GM12878 (cell line): Measurements from ENCODE around the gene CCDC141. TPM values are rescaled to one million over a fixed set of nuclear protein-coding genes. Genes with fewer than 3 reads are reported as not detected.

Experiments used
- ATAC-seq: fragments of 200-7000 bp; cut with Tn5 transposase; 3 replicates; pipeline ENCODE4 v1.9.1; 2020; ENCODE audit warnings: mild to moderate bottlenecking, moderate library complexity
- BruUV-seq: library from RNA; stranded (reverse); fragments of 400-500 nt; replicated peaks from 2 replicates; lab custom pipeline; 2021; lab: Mats Ljungman, UMichigan
- CTCF ChIA-PET: fragments of 300-600 bp; sonication (Branson Sonifier 250); formaldehyde crosslinking; extraction: SDS; loops from one replicate; lab custom pipeline; 2021; ENCODE audit warnings: inconsistent platforms; lab: Yijun Ruan, JAX
- POLR2A ChIA-PET: fragments of 350-600 bp; formaldehyde crosslinking; extraction: SDS; loops from one replicate; lab custom pipeline; 2021; ENCODE audit warnings: inconsistent platforms; lab: Charles Lee
- RAD21 ChIA-PET: fragments of 300-600 bp; sonication (Branson Sonifier 250); formaldehyde crosslinking; loops from one replicate; lab custom pipeline; 2023; ENCODE audit warnings: antibody characterized with exemption; ENCODE audit not compliant: unreplicated experiment; lab: Charles Lee
- SMC1A ChIA-PET: fragments of 300-600 bp; sonication (Branson Sonifier 250); formaldehyde crosslinking; loops from one replicate; lab custom pipeline; 2023; ENCODE audit not compliant: unreplicated experiment, uncharacterized antibody; lab: Charles Lee
- DNase-seq: peaks from one replicate; pipeline ENCODE4 v3.0.0-alpha.2; 2011; ENCODE audit warnings: low read depth, low spot score
- FAIRE-seq: peaks from 3 replicates; lab custom pipeline; 2011; peaks lifted over from hg19 to GRCh38; lab: Jason Lieb, UNC
- H2AFZ ChIP-seq: 2 replicates; pipeline ENCODE4 v1.6.0; 2011; ENCODE audit warnings: low read depth, low read length, control low read depth; ENCODE audit not compliant: control insufficient read depth
- H3K27ac ChIP-seq: 2 replicates; pipeline ENCODE4 v1.5.1; 2011; ENCODE audit warnings: control low read depth; ENCODE audit not compliant: control insufficient read depth, insufficient read depth
- H3K27me3 ChIP-seq, 2 experiments: replicated peaks in 1 of 2; 2 replicates each; pipeline versions ENCODE4 v1.6.0 to v1.6.1; 2011; ENCODE audit warnings: low read length in 1 of 2; ENCODE audit not compliant: control insufficient read depth in 2 of 2, insufficient read depth in 2 of 2
- H3K36me3 ChIP-seq, 2 experiments: 2 replicates each; pipeline ENCODE4 v1.5.1; 2011; ENCODE audit warnings: low read length in 1 of 2; ENCODE audit not compliant: control insufficient read depth in 2 of 2, insufficient read depth in 2 of 2
- H3K4me1 ChIP-seq: 2 replicates; pipeline ENCODE4 v1.6.1; 2011; ENCODE audit warnings: mild to moderate bottlenecking, low read length, moderate library complexity, mixed read lengths; ENCODE audit not compliant: control insufficient read depth, insufficient read depth
- H3K4me2 ChIP-seq: 2 replicates; pipeline ENCODE4 v1.6.0; 2011; ENCODE audit warnings: control low read depth; ENCODE audit not compliant: control insufficient read depth, insufficient read depth
- H3K4me3 ChIP-seq: fragments of 200-600 bp; sonication (generic); 2 replicates; pipeline ENCODE4 v1.5.1; 2016
- H3K79me2 ChIP-seq: 2 replicates; pipeline ENCODE4 v1.6.0; 2011; ENCODE audit warnings: low read length; ENCODE audit not compliant: control insufficient read depth, insufficient read depth
- H3K9ac ChIP-seq: 2 replicates; pipeline ENCODE4 v1.8.0; 2011; ENCODE audit warnings: low read length, control low read depth, mixed read lengths; ENCODE audit not compliant: control insufficient read depth, insufficient read depth
- H3K9me3 ChIP-seq: replicated peaks from 3 replicates; pipeline ENCODE4 v1.5.1; 2011; ENCODE audit warnings: mild to moderate bottlenecking, low read length; ENCODE audit not compliant: control insufficient read depth, insufficient read depth
- H4K20me1 ChIP-seq: 2 replicates; pipeline ENCODE4 v1.6.0; 2011; ENCODE audit not compliant: control insufficient read depth, insufficient read depth
- CEBPB ChIP-seq, 2 experiments: fragments of 150-350 bp in 1 of 2; IDR thresholded peaks; 2 replicates each; pipeline ENCODE4 v1.6.1; 2012 to 2014; ENCODE audit warnings: low read depth in 2 of 2, low read length in 2 of 2, borderline replicate concordance in 1 of 2, inconsistent platforms in 1 of 2
- CHD2 ChIP-seq: IDR thresholded peaks from 2 replicates; pipeline ENCODE4 v1.6.1; 2011; ENCODE audit warnings: low read depth, low read length, improper control_type of control experiment, borderline replicate concordance
- CREM ChIP-seq: IDR thresholded peaks from 2 replicates; pipeline ENCODE4 v1.6.1; 2014; ENCODE audit warnings: antibody characterized with exemption, low read depth
- E2F8 ChIP-seq: fragments of 450-650 bp; IDR thresholded peaks from 2 replicates; pipeline ENCODE4 v1.6.1; 2018; ENCODE audit warnings: mild to moderate bottlenecking, low read depth, moderate library complexity; ENCODE audit not compliant: partially characterized antibody
- EED ChIP-seq: sonication (generic); IDR thresholded peaks from 2 replicates; pipeline ENCODE4 v1.6.1; 2016; ENCODE audit warnings: antibody characterized with exemption, low read depth
- HCFC1 ChIP-seq: fragments of 150-350 bp; IDR thresholded peaks from 2 replicates; pipeline ENCODE4 v1.6.1; 2014; ENCODE audit warnings: low read length
- JUNB ChIP-seq: IDR thresholded peaks from 2 replicates; pipeline ENCODE4 v1.6.1; 2016; ENCODE audit warnings: antibody characterized with exemption, mild to moderate bottlenecking
- SMAD5 ChIP-seq: IDR thresholded peaks from 2 replicates; pipeline ENCODE4 v1.6.1; 2016; ENCODE audit warnings: antibody characterized with exemption, low read depth
- TCF12 ChIP-seq: IDR thresholded peaks from 2 replicates; pipeline ENCODE4 v1.6.1; 2011; ENCODE audit warnings: low read depth, mild to moderate bottlenecking, low read length
- YY1 ChIP-seq: IDR thresholded peaks from 2 replicates; pipeline ENCODE4 v1.6.1; 2011; ENCODE audit warnings: low read depth, mild to moderate bottlenecking, low read length
- ZNF217 ChIP-seq: fragments of 450-650 bp; IDR thresholded peaks from 2 replicates; pipeline ENCODE4 v1.6.1; 2017; ENCODE audit warnings: antibody characterized with exemption, mild to moderate bottlenecking
- WGBS: methylation state at CpG from one replicate; pipeline ENCODE4 v1.1.6; 2016; ENCODE audit warnings: low lambda C conversion rate; ENCODE audit not compliant: insufficient replicate concordance, insufficient coverage; ENCODE audit errors: missing lambda C conversion rate; 5-methylcytosine and 5-hydroxymethylcytosine counted together
- in situ Hi-C: fragments of 300-500 bp; cut with MboI; formaldehyde crosslinking; loops from 9 replicates; pipeline ENCODE4 v1.14.3; 2018; ENCODE audit warnings: mixed read lengths
- intact Hi-C: fragments of 100-400 bp; cut with micrococcal nuclease; formaldehyde crosslinking; loops from one replicate; pipeline ENCODE4 v1.14.2; 2022; ENCODE audit not compliant: unreplicated experiment
- polyA plus RNA-seq, 11 experiments: library from polyadenylated mRNA; depleted of rRNA in 4 of 11; unstranded in 6 of 11; stranded (reverse) in 5 of 11; fragments of >200 nt; fragmentation: Nextera tagmentation in 4 of 11; fragmentation: Illumina TruSeq in 1 of 11; extraction: Ambion mirVana in 4 of 11; extraction: Trizol in 1 of 11; gene quantifications; 1 replicate in 1 of 11; 2 replicates in 10 of 11; pipeline versions ENCODE4 v1.2.1 to v1.2.3, GENCODE V29; 2011 to 2016; ENCODE audit warnings: inconsistent platforms in 2 of 11, missing spikeins in 2 of 11, low read depth in 1 of 11
- total RNA-seq, 4 experiments: library from RNA; depleted of rRNA in 3 of 4; stranded (reverse); fragments of >200 nt in 3 of 4; fragmentation: Illumina TruSeq in 1 of 4; extraction: Trizol in 1 of 4; gene quantifications; 2 replicates each; pipeline versions ENCODE4 v1.2.1 to v1.2.3, GENCODE V29; 2013 to 2021
- TF ChIP-seq, protein P1 (sequence below): fragments of 450-650 bp; formaldehyde crosslinking; IDR thresholded peaks from 2 replicates; pipeline ENCODE4 v1.5.0; 2022; ENCODE audit warnings: mild to moderate bottlenecking, missing genetic modification characterization
- TF ChIP-seq, protein P2 (sequence below): IDR thresholded peaks from 2 replicates; pipeline ENCODE4 v1.6.1; 2011; ENCODE audit warnings: low read depth, low read length, improper control_type of control experiment, borderline replicate concordance

The CCDC141 gene
- total and polyA plus RNA-seq, 10 of the 15 experiments (the other 5 are each of a cell fraction or from before 2014, with no cell fraction given), result 0.84 to 12.5 (median 3.6) TPM

GRCh38 chr2:178997067-178997466, 52.9 kb downstream of the CCDC141 start (continued):
- TF ChIP-seq, protein P1, sequence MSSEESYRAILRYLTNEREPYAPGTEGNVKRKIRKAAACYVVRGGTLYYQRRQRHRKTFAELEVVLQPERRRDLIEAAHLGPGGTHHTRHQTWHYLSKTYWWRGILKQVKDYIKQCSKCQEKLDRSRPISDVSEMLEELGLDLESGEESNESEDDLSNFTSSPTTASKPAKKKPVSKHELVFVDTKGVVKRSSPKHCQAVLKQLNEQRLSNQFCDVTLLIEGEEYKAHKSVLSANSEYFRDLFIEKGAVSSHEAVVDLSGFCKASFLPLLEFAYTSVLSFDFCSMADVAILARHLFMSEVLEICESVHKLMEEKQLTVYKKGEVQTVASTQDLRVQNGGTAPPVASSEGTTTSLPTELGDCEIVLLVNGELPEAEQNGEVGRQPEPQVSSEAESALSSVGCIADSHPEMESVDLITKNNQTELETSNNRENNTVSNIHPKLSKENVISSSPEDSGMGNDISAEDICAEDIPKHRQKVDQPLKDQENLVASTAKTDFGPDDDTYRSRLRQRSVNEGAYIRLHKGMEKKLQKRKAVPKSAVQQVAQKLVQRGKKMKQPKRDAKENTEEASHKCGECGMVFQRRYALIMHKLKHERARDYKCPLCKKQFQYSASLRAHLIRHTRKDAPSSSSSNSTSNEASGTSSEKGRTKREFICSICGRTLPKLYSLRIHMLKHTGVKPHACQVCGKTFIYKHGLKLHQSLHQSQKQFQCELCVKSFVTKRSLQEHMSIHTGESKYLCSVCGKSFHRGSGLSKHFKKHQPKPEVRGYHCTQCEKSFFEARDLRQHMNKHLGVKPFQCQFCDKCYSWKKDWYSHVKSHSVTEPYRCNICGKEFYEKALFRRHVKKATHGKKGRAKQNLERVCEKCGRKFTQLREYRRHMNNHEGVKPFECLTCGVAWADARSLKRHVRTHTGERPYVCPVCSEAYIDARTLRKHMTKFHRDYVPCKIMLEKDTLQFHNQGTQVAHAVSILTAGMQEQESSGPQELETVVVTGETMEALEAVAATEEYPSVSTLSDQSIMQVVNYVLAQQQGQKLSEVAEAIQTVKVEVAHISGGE (CRISPR knock-in tag), result no peak

- TF ChIP-seq HCFC1 (no peak), EED (no peak), SMAD5 (no peak), CEBPB (IDR thresholded peaks at IDR 0.05; ENCODE audit: borderline replicate concordance in 1 of 2, low read depth in 2 of 2, low read length in 2 of 2) (no peak), CHD2 (no peak), TCF12 (no peak), JUNB (no peak), YY1 (no peak), ZNF217 (no peak), E2F8 (no peak), CREM (no peak)
- TF ChIP-seq, protein P2, sequence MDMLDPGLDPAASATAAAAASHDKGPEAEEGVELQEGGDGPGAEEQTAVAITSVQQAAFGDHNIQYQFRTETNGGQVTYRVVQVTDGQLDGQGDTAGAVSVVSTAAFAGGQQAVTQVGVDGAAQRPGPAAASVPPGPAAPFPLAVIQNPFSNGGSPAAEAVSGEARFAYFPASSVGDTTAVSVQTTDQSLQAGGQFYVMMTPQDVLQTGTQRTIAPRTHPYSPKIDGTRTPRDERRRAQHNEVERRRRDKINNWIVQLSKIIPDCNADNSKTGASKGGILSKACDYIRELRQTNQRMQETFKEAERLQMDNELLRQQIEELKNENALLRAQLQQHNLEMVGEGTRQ, result no peak
- FAIRE-seq, result no peak
These were observed 55.7 kb downstream of the CCDC141 start for GRCh38 chr2:178994264-178994663.

More at GRCh38 chr2:178994264-178994663, 55.7 kb downstream of the CCDC141 start:
- Histone ChIP-seq H3K9ac (no peak overlapping the region), H3K27ac (no peak overlapping the region), H3K27me3 (no peaks in the 10 kb centered on the region), H2AFZ (no peak overlapping the region), H3K79me2 (no peaks in the 10 kb centered on the region), H3K9me3 (no peaks in the 10 kb centered on the region; the same call in 2 of the 3 replicates), H3K4me1 (peaks cover 15% of the 10 kb centered on the region), H3K4me2 (no peak overlapping the region), H3K4me3 (no peak overlapping the region), H4K20me1 (no peaks in the 10 kb centered on the region), H3K36me3 (no peaks in the 10 kb centered on the region)
- DNase-seq, result no peak
- RAD21 ChIA-PET, result no interaction called here
- in situ Hi-C loops, result no loop called here
- ATAC-seq, result no peak
- 62% methylated on average over 4 of the region's 4 CpGs for WGBS
- POLR2A ChIA-PET, result no interaction called here
- no TSS peak for BruUV-seq
- intact Hi-C loops, result no loop called here
- CTCF ChIA-PET, result interaction anchor here (1.0 kb wide), 1 partner anchor 40 kb away, joined by 4 read pairs; no protein-coding TSS in a partner anchor
- SMC1A ChIA-PET, result interaction anchor here (1.3 kb wide), 1 partner anchor 135 kb away, joined by 3 read pairs; no protein-coding TSS in a partner anchor
